Spleen (tissue), 11 donors: ENCODE measurements around the gene C18orf63. TPM values are rescaled to one million over a fixed set of nuclear protein-coding genes. Genes with fewer than 3 reads are reported as not detected.

Experiments
- DNase-seq: peaks from one replicate; pipeline ENCODE4 v3.0.0-alpha.2; 2020
- H3K27ac ChIP-seq, 8 donors: fragments of 200-600 bp; sonication (generic) in 7 of 8; 1 replicate in 4 of 8; 2 replicates in 4 of 8; pipeline versions ENCODE4 v1.5.0 to v1.8.0; 2016 to 2021; ENCODE audit warnings: inconsistent platforms in 4 of 8, mild to moderate bottlenecking in 4 of 8, moderate library complexity in 1 of 8
- H3K27me3 ChIP-seq, 7 donors: fragments of 200-600 bp; sonication (generic) in 6 of 7; replicated peaks in 1 of 7; 1 replicate in 4 of 7; 2 replicates in 3 of 7; pipeline versions ENCODE4 v1.5.0 to v1.8.0; 2016 to 2021; ENCODE audit warnings: inconsistent platforms in 3 of 7, mild to moderate bottlenecking in 1 of 7
- H3K36me3 ChIP-seq, 6 donors: fragments of 200-600 bp; sonication (generic) in 5 of 6; 1 replicate in 4 of 6; 2 replicates in 2 of 6; pipeline versions ENCODE4 v1.5.0 to v1.8.0; 2016 to 2021; ENCODE audit warnings: inconsistent platforms in 2 of 6
- H3K4me1 ChIP-seq, 6 donors: fragments of 200-600 bp; sonication (generic) in 5 of 6; 1 replicate in 3 of 6; 2 replicates in 3 of 6; pipeline versions ENCODE4 v1.5.0 to v1.8.0; 2016 to 2021; ENCODE audit warnings: inconsistent platforms in 3 of 6
- H3K4me3 ChIP-seq, 8 donors: fragments of 200-600 bp; sonication (generic) in 7 of 8; 1 replicate in 4 of 8; 2 replicates in 4 of 8; pipeline versions ENCODE4 v1.5.0 to v1.8.0; 2016 to 2021; ENCODE audit warnings: inconsistent platforms in 4 of 8, mild to moderate bottlenecking in 4 of 8, moderate library complexity in 2 of 8
- H3K9me3 ChIP-seq, 8 donors: fragments of 200-600 bp; sonication (generic) in 7 of 8; 1 replicate in 4 of 8; 2 replicates in 4 of 8; pipeline versions ENCODE4 v1.5.0 to v1.8.0; 2016 to 2021; ENCODE audit warnings: inconsistent platforms in 4 of 8
- CTCF ChIP-seq, 11 experiments: fragments of 200-600 bp in 7 of 11; fragments of 450-650 bp in 4 of 11; sonication (generic) in 4 of 11; IDR thresholded peaks in 8 of 11; conservative IDR thresholded peaks in 3 of 11; 1 replicate in 7 of 11; 2 replicates in 4 of 11; pipeline versions ENCODE4 v1.4.0 to v1.8.0; 2016 to 2021; ENCODE audit warnings: antibody characterized with exemption in 11 of 11, inconsistent platforms in 4 of 11, mild to moderate bottlenecking in 1 of 11
- POLR2A ChIP-seq, 3 donors: fragments of 450-650 bp; IDR thresholded peaks; one replicate each; pipeline ENCODE4 v1.5.1; 2017; ENCODE audit warnings: antibody characterized with exemption in 3 of 3, mild to moderate bottlenecking in 1 of 3
- POLR2AphosphoS5 ChIP-seq, 3 donors: sonication (generic); formaldehyde crosslinking; IDR thresholded peaks; one replicate each; pipeline ENCODE4 v1.5.1; 2017; ENCODE audit warnings: antibody characterized with exemption in 3 of 3
- WGBS, 5 donors: extraction: QIAGEN DNeasy Blood & Tissue Kit in 3 of 5; methylation state at CpG; one replicate each; pipeline versions ENCODE4 v1.1.5 to v1.1.7; 2013 to 2018; 5-methylcytosine and 5-hydroxymethylcytosine counted together
- intact Hi-C: fragments of 100-400 bp; cut with DNase I; formaldehyde crosslinking; loops from one replicate; pipeline ENCODE4 v1.15.0; 2023; ENCODE audit warnings: low total_unique reads
- polyA plus RNA-seq, 3 donors: library from polyadenylated mRNA; stranded (reverse); fragments of 200-250 nt; gene quantifications; one replicate each; pipeline ENCODE4 v1.2.1, GENCODE V29; 2013
- total RNA-seq, 7 donors: library from RNA; depleted of rRNA in 3 of 7; stranded (reverse); fragments of >200 nt in 3 of 7; fragmentation: NEBNext Ultra II Directional in 4 of 7; extraction: Animal tissue kit (Norgen Biotek cat#: 25700) in 4 of 7; gene quantifications; one replicate each; pipeline versions ENCODE4 v1.1.0 to v1.2.1, GENCODE V29; 2016 to 2021
- donor health status: healthy with polysubstance abuse.
- donor health status: DM: no; HTN: no; CAD: no; lungs with moderate emphysema.
- donor health status: DM: no; HTN: no; CAD: no.
- donor health status: Bipolar disorder and iron deficiency.
- donor health status: healthy.
- donor health status: DM: no; HTN: no; CAD: no.
- donor health status: DM: yes; HTN: yes; CAD: no.

Gene C18orf63
- total and polyA plus RNA-seq, 10 donors: 0.02 to 0.18 (median 0.13) TPM; not detected in 6

- Histone ChIP-seq H3K4me1 (peaks cover 6 to 87% (median 52%) of the 10 kb centered on the region in 6 donors), H3K27ac (no peak overlapping the region), H3K27me3 (no peaks in the 10 kb centered on the region), H3K9me3 (no peaks in the 10 kb centered on the region), H3K4me3 (no peak overlapping the region), H3K36me3 (no peaks in the 10 kb centered on the region)
- intact Hi-C loops: no loop called here
- 72 to 91% (median 76%) methylated on average over 2 of the region's 2 CpGs for WGBS, 5 donors
- no peak for DNase-seq
- TF ChIP-seq POLR2AphosphoS5 (IDR thresholded peaks at IDR 0.05): no peak
- no peak for TF ChIP-seq CTCF (IDR thresholded peaks at IDR 0.05 in 8 of 11, conservative IDR thresholded peaks at IDR 0.05 in 3 of 11)
- no peak for TF ChIP-seq POLR2A (IDR thresholded peaks at IDR 0.05)
Measured at GRCh38 chr18:74286856-74287255, 28.8 kb upstream of the C18orf63 start.

- Histone ChIP-seq H3K4me3 (peak overlapping the region in 2 of 8 donors; percentile 1 to 27), H3K4me1 (peaks cover 6 to 83% (median 46%) of the 10 kb centered on the region in 6 donors), H3K9me3 (no peaks in the 10 kb centered on the region), H3K36me3 (no peaks in the 10 kb centered on the region), H3K27ac (peak overlapping the region in 4 of 8 donors; percentile 49 to 82 (median 62)), H3K27me3 (no peaks in the 10 kb centered on the region)
- TF ChIP-seq CTCF (IDR thresholded peaks at IDR 0.05 in 8 of 11, conservative IDR thresholded peaks at IDR 0.05 in 3 of 11): no peak
- no peak for TF ChIP-seq POLR2A (IDR thresholded peaks at IDR 0.05)
- no peak for TF ChIP-seq POLR2AphosphoS5 (IDR thresholded peaks at IDR 0.05)
- 82 to 94% (median 87%) methylated on average over 5 of the region's 5 CpGs for WGBS, 5 donors
- intact Hi-C loops: no loop called here
- no peak for DNase-seq
Measured at GRCh38 chr18:74288041-74288440, 27.6 kb upstream of the C18orf63 start.

DNA sequence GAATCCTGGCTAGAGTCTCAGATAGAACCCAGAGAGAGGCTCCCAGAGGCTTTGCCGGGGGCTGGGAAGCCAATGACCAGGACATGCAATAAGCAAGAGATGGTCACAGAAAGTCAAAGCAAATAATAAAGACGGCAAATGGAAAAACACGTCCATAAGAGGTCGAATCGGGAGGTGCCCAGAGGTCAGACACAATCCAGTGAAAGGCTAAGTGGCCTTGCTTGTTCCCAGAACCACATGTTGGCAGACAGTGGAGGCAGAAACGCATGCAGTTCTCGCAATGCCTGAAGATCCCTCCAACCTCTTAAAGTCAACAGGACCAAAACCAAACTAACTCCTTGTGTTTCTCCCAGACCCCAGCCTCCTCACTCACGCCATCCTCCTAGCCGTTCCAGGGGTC is 26.9 kb upstream of the C18orf63 start:
- no peaks in the 10 kb centered on the region for H3K27me3 ChIP-seq
- H3K4me1 ChIP-seq: peaks cover 6 to 76% (median 39%) of the 10 kb centered on the region in 6 donors

DNA sequence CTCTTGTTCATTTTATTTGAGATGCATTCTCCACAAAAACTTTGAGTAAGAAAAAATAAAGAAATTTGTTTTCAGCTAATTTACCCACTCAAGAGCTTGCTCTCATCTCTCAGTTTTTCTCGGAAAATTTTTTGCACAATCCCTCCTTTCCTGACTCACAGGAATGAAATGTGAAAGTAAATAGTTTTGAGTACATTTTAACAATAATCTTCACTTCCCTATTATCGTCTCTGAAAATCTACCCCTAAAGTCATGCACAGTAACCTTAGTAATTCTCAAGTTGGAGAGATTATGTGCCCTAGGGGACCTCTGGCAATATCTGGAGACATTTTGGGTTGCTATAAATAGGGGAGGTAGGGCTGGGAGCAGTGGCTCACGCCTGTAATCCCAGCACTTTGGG is 26.5 kb upstream of the C18orf63 start:
- peak overlapping the region in 6 of 8 donors; percentile 49 to 82 (median 68) for H3K27ac ChIP-seq
- no peaks in the 10 kb centered on the region for H3K27me3 ChIP-seq
- H3K9me3 ChIP-seq: no peaks in the 10 kb centered on the region
- no peaks in the 10 kb centered on the region for H3K36me3 ChIP-seq
- no peak for DNase-seq
- peaks cover 6 to 72% (median 38%) of the 10 kb centered on the region in 6 donors for H3K4me1 ChIP-seq
- WGBS, 5 donors: 50 to 58% (median 53%) methylated on average over 3 of the region's 3 CpGs
- intact Hi-C loops: no loop called here
- TF ChIP-seq POLR2A (IDR thresholded peaks at IDR 0.05) (no peak), CTCF (IDR thresholded peaks at IDR 0.05 in 8 of 11, conservative IDR thresholded peaks at IDR 0.05 in 3 of 11) (no peak), POLR2AphosphoS5 (IDR thresholded peaks at IDR 0.05) (no peak)
- peak overlapping the region in 2 of 8 donors; percentile 1 to 27 for H3K4me3 ChIP-seq

More for the DNA sequence above, 26.9 kb upstream of the C18orf63 start:
- 70 to 80% (median 77%) methylated on average over 9 of the region's 9 CpGs for WGBS, 5 donors
- intact Hi-C loops: no loop called here
- H3K36me3 ChIP-seq: no peaks in the 10 kb centered on the region
- H3K9me3 ChIP-seq: no peaks in the 10 kb centered on the region
- H3K4me3 ChIP-seq: peak overlapping the region in 2 of 8 donors; percentile 1 to 27
- no peak for DNase-seq
- no peak for TF ChIP-seq POLR2A (IDR thresholded peaks at IDR 0.05)
- TF ChIP-seq CTCF (IDR thresholded peaks at IDR 0.05 in 8 of 11, conservative IDR thresholded peaks at IDR 0.05 in 3 of 11): no peak
- TF ChIP-seq POLR2AphosphoS5 (IDR thresholded peaks at IDR 0.05): peak in 1 of 3 donors; percentile 70
- peak overlapping the region in 6 of 8 donors; percentile 49 to 82 (median 68) for H3K27ac ChIP-seq
